Erythroblast (primary cell): ENCODE measurements around the gene WDR88.

Source experiments
- GATA1 ChIP-seq: IDR thresholded peaks from 2 replicates; pipeline ENCODE4 v1.6.1; 2011; ENCODE audit warnings: low read depth, mild to moderate bottlenecking, control low read depth, low read length, moderate library complexity
- POLR2A ChIP-seq: IDR thresholded peaks from 2 replicates; pipeline ENCODE4 v1.6.1; 2011; ENCODE audit warnings: mild to moderate bottlenecking, low read length

DNA sequence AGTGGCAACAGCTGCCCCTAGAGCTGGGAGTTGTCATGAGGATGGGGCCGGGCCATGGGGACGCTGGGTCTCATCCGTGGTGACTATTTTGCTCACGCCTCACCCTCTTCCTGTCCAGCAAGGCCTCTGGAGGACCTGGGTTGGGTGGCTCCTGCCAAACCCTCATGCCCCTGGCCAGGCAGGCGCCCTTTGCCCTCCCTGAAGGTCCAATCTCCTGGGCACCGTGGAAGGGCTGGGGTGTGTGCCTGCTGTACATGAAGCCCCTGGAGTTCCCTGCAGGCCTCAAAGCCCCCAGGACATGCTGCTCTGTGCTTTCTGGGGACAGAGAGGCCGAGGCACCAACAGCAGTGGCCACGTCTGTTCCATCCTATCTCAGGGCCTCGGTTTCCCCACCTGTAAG is 76.0 kb downstream of the WDR88 start:
- TF ChIP-seq POLR2A (no peak), GATA1 (no peak)
